ENCODE results near the gene CACNG5. TPM values are rescaled to one million over a fixed set of nuclear protein-coding genes. Genes with fewer than 3 reads are reported as not detected.

Gene CACNG5
- total and polyA plus RNA-seq, 7 experiments from 2014 or later: not detected

GRCh38 chr17:66814026-66814425 is 20.9 kb upstream of the CACNG5 start:
- ChIA-PET POLR2A (no interaction called here), CTCF (no interaction called here)
- intact Hi-C loops (cut with micrococcal nuclease): no loop called here
- Mint-ChIP-seq H3K27me3 (peaks cover 0 to 13% (median 5%) of the 10 kb centered on the region in 5 donors), H3K9me3 (peaks cover 0 to 21% (median 10%) of the 10 kb centered on the region in 11 donors), H3K27ac (peak overlapping the region in 1 of 9 donors; percentile 29), H3K4me3 (no peak overlapping the region), H3K4me1 (peaks cover 0 to 2% (median 0%) of the 10 kb centered on the region in 7 donors), H3K36me3 (peaks cover 0 to 18% (median under 1%) of the 10 kb centered on the region in 5 donors)
- Histone ChIP-seq H3K27ac (ENCODE audit: low read depth, low read length) (no peak overlapping the region), H3K4me1 (ENCODE audit: control insufficient read depth in 2 of 2, insufficient read depth in 2 of 2, low read length in 2 of 2) (no peaks in the 10 kb centered on the region), H3K36me3 (ENCODE audit: control insufficient read depth in 2 of 3, insufficient read depth in 3 of 3, low read length in 3 of 3) (no peaks in the 10 kb centered on the region), H3K9me3 (ENCODE audit: control insufficient read depth in 2 of 3, low read length in 3 of 3) (peaks cover 0 to 7% (median 0%) of the 10 kb centered on the region in 3 experiments), H3K27me3 (ENCODE audit: control insufficient read depth in 2 of 2, insufficient read depth in 2 of 2, low read length in 2 of 2) (no peaks in the 10 kb centered on the region), H3K4me3 (ENCODE audit: low read length) (no peak overlapping the region)
- no peak for DNase-seq
- ATAC-seq: no peak

- Mint-ChIP-seq H3K27me3 (peaks cover 0 to 19% (median 5%) of the 10 kb centered on the region in 5 donors), H3K4me1 (peaks cover 0 to 2% (median 0%) of the 10 kb centered on the region in 7 donors), H3K36me3 (peaks cover 0 to 18% (median 0%) of the 10 kb centered on the region in 5 donors), H3K4me3 (no peak overlapping the region), H3K27ac (no peak overlapping the region), H3K9me3 (peaks cover 0 to 27% (median 11%) of the 10 kb centered on the region in 11 donors)
- ATAC-seq (no peak), DNase-seq (no peak)
- Histone ChIP-seq H3K4me3 (ENCODE audit: low read length) (no peak overlapping the region), H3K27me3 (ENCODE audit: control insufficient read depth in 2 of 2, insufficient read depth in 2 of 2, low read length in 2 of 2) (no peaks in the 10 kb centered on the region), H3K9me3 (ENCODE audit: control insufficient read depth in 2 of 3, low read length in 3 of 3) (peaks cover 0 to 7% (median 0%) of the 10 kb centered on the region in 3 experiments), H3K36me3 (ENCODE audit: control insufficient read depth in 2 of 3, insufficient read depth in 3 of 3, low read length in 3 of 3) (no peaks in the 10 kb centered on the region), H3K4me1 (ENCODE audit: control insufficient read depth in 2 of 2, insufficient read depth in 2 of 2, low read length in 2 of 2) (no peaks in the 10 kb centered on the region), H3K27ac (ENCODE audit: low read depth, low read length) (no peak overlapping the region)
- intact Hi-C loops (cut with micrococcal nuclease): no loop called here
- ChIA-PET CTCF (no interaction called here), POLR2A (no interaction called here)
These were observed 20.3 kb upstream of the CACNG5 start for GRCh38 chr17:66814570-66814969.

- ATAC-seq: no peak
- Histone ChIP-seq H3K27ac (ENCODE audit: low read depth, low read length) (no peak overlapping the region), H3K27me3 (ENCODE audit: control insufficient read depth in 2 of 2, insufficient read depth in 2 of 2, low read length in 2 of 2) (no peaks in the 10 kb centered on the region), H3K4me1 (ENCODE audit: control insufficient read depth in 2 of 2, insufficient read depth in 2 of 2, low read length in 2 of 2) (no peaks in the 10 kb centered on the region), H3K9me3 (ENCODE audit: control insufficient read depth in 2 of 3, low read length in 3 of 3) (peaks cover 0 to 7% (median 0%) of the 10 kb centered on the region in 3 experiments), H3K4me3 (ENCODE audit: low read length) (no peak overlapping the region), H3K36me3 (ENCODE audit: control insufficient read depth in 2 of 3, insufficient read depth in 3 of 3, low read length in 3 of 3) (no peaks in the 10 kb centered on the region)
- no peak for DNase-seq
- Mint-ChIP-seq H3K4me1 (peaks cover 0 to 2% (median 0%) of the 10 kb centered on the region in 7 donors), H3K36me3 (peaks cover 0 to 10% (median 1%) of the 10 kb centered on the region in 5 donors), H3K4me3 (no peak overlapping the region), H3K27me3 (peaks cover 0 to 19% (median 5%) of the 10 kb centered on the region in 5 donors), H3K27ac (no peak overlapping the region), H3K9me3 (peaks cover 0 to 28% (median 10%) of the 10 kb centered on the region in 11 donors)
- CTCF ChIA-PET: interaction anchor here (0.6 kb wide), 1 partner anchor 99 kb away, joined by 4 read pairs; no protein-coding TSS in a partner anchor
- intact Hi-C loops (cut with micrococcal nuclease): no loop called here
- POLR2A ChIA-PET: no interaction called here
These were observed 17.2 kb upstream of the CACNG5 start for GRCh38 chr17:66817750-66818149.

- no peaks in the 10 kb centered on the region for H3K4me1 ChIP-seq (ENCODE audit: control insufficient read depth in 2 of 2, insufficient read depth in 2 of 2, low read length in 2 of 2)
- Mint-ChIP-seq H3K4me1 (peaks cover 0 to 2% (median 0%) of the 10 kb centered on the region in 7 donors), H3K27ac (no peak overlapping the region), H3K4me3 (no peak overlapping the region), H3K9me3 (peaks cover 0 to 28% (median 10%) of the 10 kb centered on the region in 11 donors), H3K36me3 (peaks cover 0 to 10% (median 0%) of the 10 kb centered on the region in 5 donors), H3K27me3 (peaks cover under 1 to 24% (median 3%) of the 10 kb centered on the region in 5 donors)
- H3K4me3 ChIP-seq (ENCODE audit: low read length): no peak overlapping the region
- ATAC-seq: no peak
- H3K9me3 ChIP-seq (ENCODE audit: control insufficient read depth in 2 of 3, low read length in 3 of 3): peaks cover 0 to 7% (median 0%) of the 10 kb centered on the region in 3 experiments
- no peak for DNase-seq
- H3K27ac ChIP-seq (ENCODE audit: low read depth, low read length): no peak overlapping the region
- CTCF ChIA-PET: no interaction called here
- intact Hi-C loops (cut with micrococcal nuclease): no loop called here
- H3K36me3 ChIP-seq (ENCODE audit: control insufficient read depth in 2 of 3, insufficient read depth in 3 of 3, low read length in 3 of 3): no peaks in the 10 kb centered on the region
- H3K27me3 ChIP-seq (ENCODE audit: control insufficient read depth in 2 of 2, insufficient read depth in 2 of 2, low read length in 2 of 2): no peaks in the 10 kb centered on the region
- POLR2A ChIA-PET: interaction anchor here (0.6 kb wide), 1 partner anchor 1745 kb away, joined by 3 read pairs; no protein-coding TSS in a partner anchor
These were observed 15.5 kb upstream of the CACNG5 start for GRCh38 chr17:66819466-66819865.

- Mint-ChIP-seq H3K27me3 (peaks cover 8 to 35% (median 9%) of the 10 kb centered on the region in 5 donors), H3K9me3 (peaks cover 0 to 27% (median 10%) of the 10 kb centered on the region in 11 donors), H3K36me3 (peaks cover 0 to 13% (median 0%) of the 10 kb centered on the region in 5 donors), H3K27ac (no peak overlapping the region), H3K4me3 (no peak overlapping the region), H3K4me1 (no peaks in the 10 kb centered on the region)
- ChIA-PET POLR2A (no interaction called here), CTCF (no interaction called here)
- Histone ChIP-seq H3K9me3 (ENCODE audit: control insufficient read depth in 2 of 3, low read length in 3 of 3) (peaks cover 0 to 7% (median 0%) of the 10 kb centered on the region in 3 experiments), H3K36me3 (ENCODE audit: control insufficient read depth in 2 of 3, insufficient read depth in 3 of 3, low read length in 3 of 3) (no peaks in the 10 kb centered on the region), H3K4me1 (ENCODE audit: control insufficient read depth in 2 of 2, insufficient read depth in 2 of 2, low read length in 2 of 2) (no peaks in the 10 kb centered on the region), H3K4me3 (ENCODE audit: low read length) (no peak overlapping the region), H3K27me3 (ENCODE audit: control insufficient read depth in 2 of 2, insufficient read depth in 2 of 2, low read length in 2 of 2) (no peaks in the 10 kb centered on the region), H3K27ac (ENCODE audit: low read depth, low read length) (no peak overlapping the region)
- intact Hi-C loops (cut with micrococcal nuclease): no loop called here
- no peak for DNase-seq
- no peak for ATAC-seq
These were observed 12.9 kb upstream of the CACNG5 start for GRCh38 chr17:66822009-66822408.

GRCh38 chr17:66826856-66827255 is 8.1 kb upstream of the CACNG5 start:
- H3K27ac Mint-ChIP-seq: no peak overlapping the region
- Histone ChIP-seq H3K4me3 (ENCODE audit: low read length) (no peak overlapping the region), H3K4me1 (ENCODE audit: control insufficient read depth in 2 of 2, insufficient read depth in 2 of 2, low read length in 2 of 2) (no peaks in the 10 kb centered on the region), H3K9me3 (ENCODE audit: control insufficient read depth in 2 of 3, low read length in 3 of 3) (no peaks in the 10 kb centered on the region), H3K36me3 (ENCODE audit: control insufficient read depth in 2 of 3, insufficient read depth in 3 of 3, low read length in 3 of 3) (no peaks in the 10 kb centered on the region), H3K27me3 (ENCODE audit: control insufficient read depth in 2 of 2, insufficient read depth in 2 of 2, low read length in 2 of 2) (no peaks in the 10 kb centered on the region), H3K27ac (ENCODE audit: low read depth, low read length) (no peak overlapping the region)
- peaks cover 0 to 9% (median 3%) of the 10 kb centered on the region in 11 donors for H3K9me3 Mint-ChIP-seq
- ChIA-PET CTCF (no interaction called here), POLR2A (no interaction called here)
- H3K4me3 Mint-ChIP-seq: no peak overlapping the region
- ATAC-seq (no peak), DNase-seq (no peak)
- peaks cover 0 to 6% (median 3%) of the 10 kb centered on the region in 5 donors for H3K36me3 Mint-ChIP-seq
- peaks cover 38 to 55% (median 43%) of the 10 kb centered on the region in 5 donors for H3K27me3 Mint-ChIP-seq
- intact Hi-C loops (cut with micrococcal nuclease): no loop called here
- H3K4me1 Mint-ChIP-seq: peaks cover 0 to 5% (median 0%) of the 10 kb centered on the region in 7 donors

- H3K4me1 Mint-ChIP-seq: peaks cover 0 to 5% (median 0%) of the 10 kb centered on the region in 7 donors
- Histone ChIP-seq H3K4me1 (ENCODE audit: control insufficient read depth in 2 of 2, insufficient read depth in 2 of 2, low read length in 2 of 2) (no peaks in the 10 kb centered on the region), H3K4me3 (ENCODE audit: low read length) (no peak overlapping the region), H3K9me3 (ENCODE audit: control insufficient read depth in 2 of 3, low read length in 3 of 3) (no peaks in the 10 kb centered on the region), H3K27ac (ENCODE audit: low read depth, low read length) (no peak overlapping the region), H3K27me3 (ENCODE audit: control insufficient read depth in 2 of 2, insufficient read depth in 2 of 2, low read length in 2 of 2) (peaks cover 0 to 2% of the 10 kb centered on the region in 2 donors), H3K36me3 (ENCODE audit: control insufficient read depth in 2 of 3, insufficient read depth in 3 of 3, low read length in 3 of 3) (no peaks in the 10 kb centered on the region)
- peaks cover 56 to 75% (median 61%) of the 10 kb centered on the region in 5 donors for H3K27me3 Mint-ChIP-seq
- intact Hi-C loops (cut with micrococcal nuclease): no loop called here
- ChIA-PET CTCF (no interaction called here), POLR2A (no interaction called here)
- H3K4me3 Mint-ChIP-seq: no peak overlapping the region
- DNase-seq (peak in 3 of 9 donors; percentile 15 to 21 (median 18)), ATAC-seq (no peak)
- peaks cover 0 to 6% (median 3%) of the 10 kb centered on the region in 5 donors for H3K36me3 Mint-ChIP-seq
- H3K9me3 Mint-ChIP-seq: peaks cover 0 to 9% (median 3%) of the 10 kb centered on the region in 11 donors
- no peak overlapping the region for H3K27ac Mint-ChIP-seq
These were observed 5.5 kb upstream of the CACNG5 start for GRCh38 chr17:66829386-66829864.

All from naive thymus-derived CD4-positive, alpha-beta T cell (primary cell).